K562 treated with DMSO at 1 percent for 48 hours (cell line): ENCODE data around the gene MYH1. TPM values are rescaled to one million over a fixed set of nuclear protein-coding genes. Genes with fewer than 3 reads are reported as not detected.

Experiments used
- total RNA-seq: library from RNA; unstranded; fragments of 300-600 nt; gene quantifications from 2 replicates; pipeline ENCODE4 v1.2.3, GENCODE V29; 2022; ENCODE audit warnings: low replicate concordance; ENCODE audit errors: extremely low read depth

Gene MYH1
- total RNA-seq: not detected in 2 replicates

GRCh38 chr17:10518271-10519037 lies at the start of gene MYH1:
MYH1 (minus strand) TSS chr17:10518542; CDS start chr17:10516642, 1,900 bp downstream.

GRCh38 chr17:10549096-10549842 lies 30.9 kb upstream of the MYH1 start, which contains the start of gene MYH2:
MYH2 (minus strand) TSS chr17:10549658; CDS start chr17:10547920, 1,738 bp downstream.

GRCh38 chr17:10469459-10469858 lies 48.9 kb downstream of the MYH1 start, which contains the start of gene MYH4:
MYH4 (minus strand) TSS chr17:10469559; CDS start chr17:10466745, 2,814 bp downstream.

Other genes starting within 250 kb of the MYH1 start
- not detected in 2 replicates for gene MYH13, start 145.5 kb downstream of the MYH1 start, total RNA-seq
- gene MYH8, start 96.6 kb downstream of the MYH1 start, total RNA-seq: not detected in 2 replicates
- not detected in 2 replicates for gene MYH4, start 49.0 kb downstream of the MYH1 start, total RNA-seq
- gene MYH2, start 31.1 kb upstream of the MYH1 start, total RNA-seq: not detected in 2 replicates
- not detected in 2 replicates for gene MYH3, start 138.8 kb upstream of the MYH1 start, total RNA-seq
- gene SCO1, start 179.0 kb upstream of the MYH1 start, total RNA-seq: not detected in 2 replicates
- gene ADPRM, start 179.1 kb upstream of the MYH1 start, total RNA-seq: not detected in 2 replicates
- not detected in 2 replicates for gene TMEM220, start 211.5 kb upstream of the MYH1 start, total RNA-seq